NCI-H2227 treated with DMSO at 0.1 percent for 48 hours (cell line): ENCODE measurements around the gene FAM180B.
A peak's percentile ranks its signal among the peaks of the same experiment; 100 is the strongest.
"Not testable (repeated sequence)": the region's sequence is repeated elsewhere in the genome, so short reads cannot be mapped to it uniquely, and the experiment has no call there.

Experiments
- DNase-seq: peaks from one replicate; lab custom pipeline; 2025; lab: John Stamatoyannopoulos, UW

FAM180B gene

GRCh38 chr11:47595029-47595428 lies 8.6 kb downstream of the FAM180B start:
- no peak for DNase-seq

- DNase-seq: no peak
Measured at GRCh38 chr11:47595967-47596366, 9.5 kb downstream of the FAM180B start.

- no peak for DNase-seq
Measured at GRCh38 chr11:47599902-47600301, 13.4 kb downstream of the FAM180B start.

- DNase-seq: no peak
Measured at GRCh38 chr11:47603295-47603694, 16.8 kb downstream of the FAM180B start.

GRCh38 chr11:47605921-47606320 lies 19.4 kb downstream of the FAM180B start:
- DNase-seq: no peak

- no peak for DNase-seq
Measured at GRCh38 chr11:47606731-47607130, 20.3 kb downstream of the FAM180B start.

GRCh38 chr11:47607380-47607779 lies 20.9 kb downstream of the FAM180B start:
- DNase-seq: no peak

GRCh38 chr11:47609675-47610074 lies 23.2 kb downstream of the FAM180B start:
- no peak for DNase-seq

GRCh38 chr11:47611348-47611794 lies 24.9 kb downstream of the FAM180B start:
- no peak for DNase-seq

GRCh38 chr11:47615249-47615648 lies 28.8 kb downstream of the FAM180B start:
- DNase-seq: no peak

GRCh38 chr11:47616726-47617416 lies 30.4 kb downstream of the FAM180B start:
- peak; percentile 45 for DNase-seq

GRCh38 chr11:47617417-47617809 lies 30.9 kb downstream of the FAM180B start:
- DNase-seq: no peak

GRCh38 chr11:47620836-47621378 lies 34.4 kb downstream of the FAM180B start:
- no peak for DNase-seq

- no peak for DNase-seq
Measured at GRCh38 chr11:47626234-47626633, 39.8 kb downstream of the FAM180B start.

GRCh38 chr11:47628026-47628425 lies 41.5 kb downstream of the FAM180B start:
- DNase-seq: no peak

- DNase-seq: no peak
Measured at GRCh38 chr11:47631473-47631872, 45.0 kb downstream of the FAM180B start.

- DNase-seq: not testable (repeated sequence)
Measured at GRCh38 chr11:47636331-47636730, 49.9 kb downstream of the FAM180B start.
